HEK293 (cell line): ENCODE measurements around the gene STARD3.

Experiments used
- GLIS2 ChIP-seq: fragments of 450-650 bp; formaldehyde crosslinking; IDR thresholded peaks from 2 replicates; pipeline ENCODE4 v1.5.1; 2016; ENCODE audit warnings: missing biosample characterization, missing genetic modification characterization
- KLF8 ChIP-seq: fragments of 450-650 bp; formaldehyde crosslinking; IDR thresholded peaks from 2 replicates; pipeline ENCODE4 v1.5.1; 2016; ENCODE audit warnings: missing biosample characterization, missing genetic modification characterization
- MZF1 ChIP-seq: fragments of 450-650 bp; formaldehyde crosslinking; IDR thresholded peaks from 2 replicates; pipeline ENCODE4 v1.5.1; 2017; ENCODE audit warnings: missing biosample characterization, missing genetic modification characterization, borderline replicate concordance
- YY1 ChIP-seq: fragments of 450-650 bp; formaldehyde crosslinking; IDR thresholded peaks from 2 replicates; pipeline ENCODE4 v1.5.1; 2018; ENCODE audit warnings: missing biosample characterization, missing genetic modification characterization
- ZBTB20 ChIP-seq: fragments of 450-650 bp; formaldehyde crosslinking; IDR thresholded peaks from 2 replicates; pipeline ENCODE4 v1.5.1; 2016; ENCODE audit warnings: missing biosample characterization, missing genetic modification characterization
- ZNF121 ChIP-seq: fragments of 450-650 bp; formaldehyde crosslinking; IDR thresholded peaks from 2 replicates; pipeline ENCODE4 v1.5.1; 2016; ENCODE audit warnings: missing biosample characterization, missing genetic modification characterization
- ZNF16 ChIP-seq: fragments of 450-650 bp; formaldehyde crosslinking; IDR thresholded peaks from 2 replicates; pipeline ENCODE4 v1.5.1; 2016; ENCODE audit warnings: low read depth, missing biosample characterization, missing genetic modification characterization
- ZNF292 ChIP-seq: fragments of 450-650 bp; formaldehyde crosslinking; IDR thresholded peaks from 2 replicates; pipeline ENCODE4 v1.5.1; 2016; ENCODE audit warnings: low read depth, missing biosample characterization, missing genetic modification characterization, borderline replicate concordance
- ZNF473 ChIP-seq: fragments of 450-650 bp; formaldehyde crosslinking; IDR thresholded peaks from 2 replicates; pipeline ENCODE4 v1.5.1; 2017; ENCODE audit warnings: missing biosample characterization, missing genetic modification characterization
- ZNF610 ChIP-seq: fragments of 450-650 bp; formaldehyde crosslinking; IDR thresholded peaks from 2 replicates; pipeline ENCODE4 v1.5.1; 2016; ENCODE audit warnings: missing biosample characterization, missing genetic modification characterization, borderline replicate concordance
- ZNF658 ChIP-seq: fragments of 450-650 bp; formaldehyde crosslinking; IDR thresholded peaks from 2 replicates; pipeline ENCODE4; 2016; ENCODE audit warnings: missing biosample characterization, missing genetic modification characterization
- ZNF664 ChIP-seq: fragments of 450-650 bp; formaldehyde crosslinking; IDR thresholded peaks from 2 replicates; pipeline ENCODE4 v1.5.1; 2016; ENCODE audit warnings: missing biosample characterization, missing genetic modification characterization
- ZSCAN16 ChIP-seq: fragments of 450-650 bp; formaldehyde crosslinking; IDR thresholded peaks from 2 replicates; pipeline ENCODE4 v1.5.1; 2016; ENCODE audit warnings: missing biosample characterization, missing genetic modification characterization
- TF ChIP-seq, protein P1 (sequence below): fragments of 450-650 bp; formaldehyde crosslinking; IDR thresholded peaks from 2 replicates; pipeline ENCODE4 v1.5.1; 2016; ENCODE audit warnings: missing biosample characterization, missing genetic modification characterization
- TF ChIP-seq, protein P2 (sequence below): fragments of 450-650 bp; formaldehyde crosslinking; IDR thresholded peaks from 2 replicates; pipeline ENCODE4 v1.5.1; 2017; ENCODE audit warnings: missing biosample characterization, missing genetic modification characterization
- TF ChIP-seq, protein P3 (sequence below): fragments of 450-650 bp; formaldehyde crosslinking; IDR thresholded peaks from 2 replicates; pipeline ENCODE4 v1.5.1; 2016; ENCODE audit warnings: missing biosample characterization, missing genetic modification characterization
- TF ChIP-seq, protein P4 (sequence below): IDR thresholded peaks from 2 replicates; pipeline ENCODE4 v1.6.1; 2011; ENCODE audit warnings: mild to moderate bottlenecking, low read depth, low read length, borderline replicate concordance
- TF ChIP-seq, protein P5 (sequence below): fragments of 450-650 bp; formaldehyde crosslinking; conservative IDR thresholded peaks from 2 replicates; pipeline ENCODE4 v1.5.1; 2016; ENCODE audit warnings: low read depth, missing biosample characterization, missing genetic modification characterization
- TF ChIP-seq, protein P6 (sequence below): fragments of 450-650 bp; formaldehyde crosslinking; IDR thresholded peaks from 2 replicates; pipeline ENCODE4 v1.5.1; 2016; ENCODE audit warnings: missing biosample characterization, missing genetic modification characterization
- TF ChIP-seq, protein P7 (sequence below): fragments of 450-650 bp; formaldehyde crosslinking; IDR thresholded peaks from 2 replicates; pipeline ENCODE4 v1.5.1; 2016; ENCODE audit warnings: missing biosample characterization, missing genetic modification characterization
- TF ChIP-seq, protein P8 (sequence below): fragments of 450-650 bp; formaldehyde crosslinking; IDR thresholded peaks from 2 replicates; pipeline ENCODE4 v1.5.1; 2017; ENCODE audit warnings: missing biosample characterization, missing genetic modification characterization

Gene STARD3

DNA sequence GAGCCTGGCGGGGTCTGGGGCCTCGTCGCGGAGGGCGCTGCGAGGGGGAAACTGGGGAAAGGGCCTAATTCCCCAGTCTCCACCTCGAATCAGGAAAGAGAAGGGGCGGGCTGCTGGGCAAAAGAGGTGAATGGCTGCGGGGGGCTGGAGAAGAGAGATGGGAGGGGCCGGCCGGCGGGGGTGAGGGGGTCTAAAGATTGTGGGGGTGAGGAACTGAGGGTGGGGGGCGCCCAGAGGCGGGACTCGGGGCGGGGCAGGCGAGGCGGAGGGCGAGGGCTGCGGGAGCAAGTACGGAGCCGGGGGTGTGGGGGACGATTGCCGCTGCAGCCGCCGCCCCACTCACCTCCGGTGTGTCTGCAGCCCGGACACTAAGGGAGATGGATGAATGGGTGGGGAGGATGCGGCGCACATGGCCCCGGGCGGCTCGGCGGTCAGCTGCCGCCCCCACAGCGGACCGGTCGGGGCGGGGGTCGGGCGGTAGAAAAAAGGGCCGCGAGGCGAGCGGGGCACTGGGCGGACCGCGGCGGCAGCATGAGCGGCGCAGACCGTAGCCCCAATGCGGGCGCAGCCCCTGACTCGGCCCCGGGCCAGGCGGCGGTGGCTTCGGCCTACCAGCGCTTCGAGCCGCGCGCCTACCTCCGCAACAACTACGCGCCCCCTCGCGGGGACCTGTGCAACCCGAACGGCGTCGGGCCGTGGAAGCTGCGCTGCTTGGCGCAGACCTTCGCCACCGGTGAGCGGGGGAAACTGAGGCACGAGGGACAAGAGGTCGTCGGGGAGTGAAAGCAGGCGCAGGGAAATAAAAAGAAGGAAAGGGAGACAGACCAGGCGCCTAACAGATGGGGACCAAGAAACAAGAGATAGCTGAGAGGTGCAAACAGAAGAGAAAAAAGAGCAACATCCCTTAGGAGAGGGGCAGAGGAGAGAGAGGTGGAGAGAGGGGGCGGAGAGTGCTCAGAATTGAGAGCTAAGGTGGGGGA, 31.3 kb downstream of the STARD3 start, which contains the start of gene PNMT (continued):
- TF ChIP-seq, protein P1, sequence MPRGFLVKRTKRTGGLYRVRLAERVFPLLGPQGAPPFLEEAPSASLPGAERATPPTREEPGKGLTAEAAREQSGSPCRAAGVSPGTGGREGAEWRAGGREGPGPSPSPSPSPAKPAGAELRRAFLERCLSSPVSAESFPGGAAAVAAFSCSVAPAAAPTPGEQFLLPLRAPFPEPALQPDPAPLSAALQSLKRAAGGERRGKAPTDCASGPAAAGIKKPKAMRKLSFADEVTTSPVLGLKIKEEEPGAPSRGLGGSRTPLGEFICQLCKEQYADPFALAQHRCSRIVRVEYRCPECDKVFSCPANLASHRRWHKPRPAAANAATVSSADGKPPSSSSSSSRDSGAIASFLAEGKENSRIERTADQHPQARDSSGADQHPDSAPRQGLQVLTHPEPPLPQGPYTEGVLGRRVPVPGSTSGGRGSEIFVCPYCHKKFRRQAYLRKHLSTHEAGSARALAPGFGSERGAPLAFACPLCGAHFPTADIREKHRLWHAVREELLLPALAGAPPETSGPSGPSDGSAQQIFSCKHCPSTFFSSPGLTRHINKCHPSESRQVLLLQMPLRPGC (tag by site-specific recombination) = no peak
- peak; percentile 63 for TF ChIP-seq KLF8 (tag by site-specific recombination)
- TF ChIP-seq, protein P2, sequence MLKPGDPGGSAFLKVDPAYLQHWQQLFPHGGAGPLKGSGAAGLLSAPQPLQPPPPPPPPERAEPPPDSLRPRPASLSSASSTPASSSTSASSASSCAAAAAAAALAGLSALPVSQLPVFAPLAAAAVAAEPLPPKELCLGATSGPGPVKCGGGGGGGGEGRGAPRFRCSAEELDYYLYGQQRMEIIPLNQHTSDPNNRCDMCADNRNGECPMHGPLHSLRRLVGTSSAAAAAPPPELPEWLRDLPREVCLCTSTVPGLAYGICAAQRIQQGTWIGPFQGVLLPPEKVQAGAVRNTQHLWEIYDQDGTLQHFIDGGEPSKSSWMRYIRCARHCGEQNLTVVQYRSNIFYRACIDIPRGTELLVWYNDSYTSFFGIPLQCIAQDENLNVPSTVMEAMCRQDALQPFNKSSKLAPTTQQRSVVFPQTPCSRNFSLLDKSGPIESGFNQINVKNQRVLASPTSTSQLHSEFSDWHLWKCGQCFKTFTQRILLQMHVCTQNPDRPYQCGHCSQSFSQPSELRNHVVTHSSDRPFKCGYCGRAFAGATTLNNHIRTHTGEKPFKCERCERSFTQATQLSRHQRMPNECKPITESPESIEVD (tag by site-specific recombination) = no peak
- TF ChIP-seq ZNF473 (tag by site-specific recombination) = no peak
- TF ChIP-seq ZNF610 (tag by site-specific recombination) = 0 out of 2 replicates have a peak, but pooled peaks have one; percentile 27
- TF ChIP-seq, protein P3, sequence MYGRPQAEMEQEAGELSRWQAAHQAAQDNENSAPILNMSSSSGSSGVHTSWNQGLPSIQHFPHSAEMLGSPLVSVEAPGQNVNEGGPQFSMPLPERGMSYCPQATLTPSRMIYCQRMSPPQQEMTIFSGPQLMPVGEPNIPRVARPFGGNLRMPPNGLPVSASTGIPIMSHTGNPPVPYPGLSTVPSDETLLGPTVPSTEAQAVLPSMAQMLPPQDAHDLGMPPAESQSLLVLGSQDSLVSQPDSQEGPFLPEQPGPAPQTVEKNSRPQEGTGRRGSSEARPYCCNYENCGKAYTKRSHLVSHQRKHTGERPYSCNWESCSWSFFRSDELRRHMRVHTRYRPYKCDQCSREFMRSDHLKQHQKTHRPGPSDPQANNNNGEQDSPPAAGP (tag by site-specific recombination) = no peak
- TF ChIP-seq, protein P4, sequence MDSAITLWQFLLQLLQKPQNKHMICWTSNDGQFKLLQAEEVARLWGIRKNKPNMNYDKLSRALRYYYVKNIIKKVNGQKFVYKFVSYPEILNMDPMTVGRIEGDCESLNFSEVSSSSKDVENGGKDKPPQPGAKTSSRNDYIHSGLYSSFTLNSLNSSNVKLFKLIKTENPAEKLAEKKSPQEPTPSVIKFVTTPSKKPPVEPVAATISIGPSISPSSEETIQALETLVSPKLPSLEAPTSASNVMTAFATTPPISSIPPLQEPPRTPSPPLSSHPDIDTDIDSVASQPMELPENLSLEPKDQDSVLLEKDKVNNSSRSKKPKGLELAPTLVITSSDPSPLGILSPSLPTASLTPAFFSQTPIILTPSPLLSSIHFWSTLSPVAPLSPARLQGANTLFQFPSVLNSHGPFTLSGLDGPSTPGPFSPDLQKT = no peak
- TF ChIP-seq, protein P5, sequence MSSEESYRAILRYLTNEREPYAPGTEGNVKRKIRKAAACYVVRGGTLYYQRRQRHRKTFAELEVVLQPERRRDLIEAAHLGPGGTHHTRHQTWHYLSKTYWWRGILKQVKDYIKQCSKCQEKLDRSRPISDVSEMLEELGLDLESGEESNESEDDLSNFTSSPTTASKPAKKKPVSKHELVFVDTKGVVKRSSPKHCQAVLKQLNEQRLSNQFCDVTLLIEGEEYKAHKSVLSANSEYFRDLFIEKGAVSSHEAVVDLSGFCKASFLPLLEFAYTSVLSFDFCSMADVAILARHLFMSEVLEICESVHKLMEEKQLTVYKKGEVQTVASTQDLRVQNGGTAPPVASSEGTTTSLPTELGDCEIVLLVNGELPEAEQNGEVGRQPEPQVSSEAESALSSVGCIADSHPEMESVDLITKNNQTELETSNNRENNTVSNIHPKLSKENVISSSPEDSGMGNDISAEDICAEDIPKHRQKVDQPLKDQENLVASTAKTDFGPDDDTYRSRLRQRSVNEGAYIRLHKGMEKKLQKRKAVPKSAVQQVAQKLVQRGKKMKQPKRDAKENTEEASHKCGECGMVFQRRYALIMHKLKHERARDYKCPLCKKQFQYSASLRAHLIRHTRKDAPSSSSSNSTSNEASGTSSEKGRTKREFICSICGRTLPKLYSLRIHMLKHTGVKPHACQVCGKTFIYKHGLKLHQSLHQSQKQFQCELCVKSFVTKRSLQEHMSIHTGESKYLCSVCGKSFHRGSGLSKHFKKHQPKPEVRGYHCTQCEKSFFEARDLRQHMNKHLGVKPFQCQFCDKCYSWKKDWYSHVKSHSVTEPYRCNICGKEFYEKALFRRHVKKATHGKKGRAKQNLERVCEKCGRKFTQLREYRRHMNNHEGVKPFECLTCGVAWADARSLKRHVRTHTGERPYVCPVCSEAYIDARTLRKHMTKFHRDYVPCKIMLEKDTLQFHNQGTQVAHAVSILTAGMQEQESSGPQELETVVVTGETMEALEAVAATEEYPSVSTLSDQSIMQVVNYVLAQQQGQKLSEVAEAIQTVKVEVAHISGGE = no peak
- TF ChIP-seq, protein P6, sequence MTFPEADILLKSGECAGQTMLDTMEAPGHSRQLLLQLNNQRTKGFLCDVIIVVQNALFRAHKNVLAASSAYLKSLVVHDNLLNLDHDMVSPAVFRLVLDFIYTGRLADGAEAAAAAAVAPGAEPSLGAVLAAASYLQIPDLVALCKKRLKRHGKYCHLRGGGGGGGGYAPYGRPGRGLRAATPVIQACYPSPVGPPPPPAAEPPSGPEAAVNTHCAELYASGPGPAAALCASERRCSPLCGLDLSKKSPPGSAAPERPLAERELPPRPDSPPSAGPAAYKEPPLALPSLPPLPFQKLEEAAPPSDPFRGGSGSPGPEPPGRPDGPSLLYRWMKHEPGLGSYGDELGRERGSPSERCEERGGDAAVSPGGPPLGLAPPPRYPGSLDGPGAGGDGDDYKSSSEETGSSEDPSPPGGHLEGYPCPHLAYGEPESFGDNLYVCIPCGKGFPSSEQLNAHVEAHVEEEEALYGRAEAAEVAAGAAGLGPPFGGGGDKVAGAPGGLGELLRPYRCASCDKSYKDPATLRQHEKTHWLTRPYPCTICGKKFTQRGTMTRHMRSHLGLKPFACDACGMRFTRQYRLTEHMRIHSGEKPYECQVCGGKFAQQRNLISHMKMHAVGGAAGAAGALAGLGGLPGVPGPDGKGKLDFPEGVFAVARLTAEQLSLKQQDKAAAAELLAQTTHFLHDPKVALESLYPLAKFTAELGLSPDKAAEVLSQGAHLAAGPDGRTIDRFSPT (tag by site-specific recombination) = peak; percentile 51; the same call in 1 of the 2 replicates
- TF ChIP-seq MZF1 = peak; percentile 45; the same call in 1 of the 2 replicates
- TF ChIP-seq YY1 (tag by site-specific recombination) = peak; percentile 67; the same call in 1 of the 2 replicates
- no peak for TF ChIP-seq ZNF658 (tag by site-specific recombination)
- no peak for TF ChIP-seq ZNF16 (tag by site-specific recombination)
- no peak for TF ChIP-seq ZSCAN16
- TF ChIP-seq GLIS2 (tag by site-specific recombination) = peak; percentile 70; the same call in 1 of the 2 replicates
- TF ChIP-seq ZBTB20 (tag by site-specific recombination) = peak; percentile 92
- TF ChIP-seq, protein P7, sequence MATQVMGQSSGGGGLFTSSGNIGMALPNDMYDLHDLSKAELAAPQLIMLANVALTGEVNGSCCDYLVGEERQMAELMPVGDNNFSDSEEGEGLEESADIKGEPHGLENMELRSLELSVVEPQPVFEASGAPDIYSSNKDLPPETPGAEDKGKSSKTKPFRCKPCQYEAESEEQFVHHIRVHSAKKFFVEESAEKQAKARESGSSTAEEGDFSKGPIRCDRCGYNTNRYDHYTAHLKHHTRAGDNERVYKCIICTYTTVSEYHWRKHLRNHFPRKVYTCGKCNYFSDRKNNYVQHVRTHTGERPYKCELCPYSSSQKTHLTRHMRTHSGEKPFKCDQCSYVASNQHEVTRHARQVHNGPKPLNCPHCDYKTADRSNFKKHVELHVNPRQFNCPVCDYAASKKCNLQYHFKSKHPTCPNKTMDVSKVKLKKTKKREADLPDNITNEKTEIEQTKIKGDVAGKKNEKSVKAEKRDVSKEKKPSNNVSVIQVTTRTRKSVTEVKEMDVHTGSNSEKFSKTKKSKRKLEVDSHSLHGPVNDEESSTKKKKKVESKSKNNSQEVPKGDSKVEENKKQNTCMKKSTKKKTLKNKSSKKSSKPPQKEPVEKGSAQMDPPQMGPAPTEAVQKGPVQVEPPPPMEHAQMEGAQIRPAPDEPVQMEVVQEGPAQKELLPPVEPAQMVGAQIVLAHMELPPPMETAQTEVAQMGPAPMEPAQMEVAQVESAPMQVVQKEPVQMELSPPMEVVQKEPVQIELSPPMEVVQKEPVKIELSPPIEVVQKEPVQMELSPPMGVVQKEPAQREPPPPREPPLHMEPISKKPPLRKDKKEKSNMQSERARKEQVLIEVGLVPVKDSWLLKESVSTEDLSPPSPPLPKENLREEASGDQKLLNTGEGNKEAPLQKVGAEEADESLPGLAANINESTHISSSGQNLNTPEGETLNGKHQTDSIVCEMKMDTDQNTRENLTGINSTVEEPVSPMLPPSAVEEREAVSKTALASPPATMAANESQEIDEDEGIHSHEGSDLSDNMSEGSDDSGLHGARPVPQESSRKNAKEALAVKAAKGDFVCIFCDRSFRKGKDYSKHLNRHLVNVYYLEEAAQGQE (tag by site-specific recombination) = no peak
- TF ChIP-seq ZNF664 (tag by site-specific recombination) = no peak
- TF ChIP-seq ZNF292 (tag by site-specific recombination) = no peak
- TF ChIP-seq ZNF121 (tag by site-specific recombination) = no peak; the same call in 1 of the 2 replicates
- TF ChIP-seq, protein P8, sequence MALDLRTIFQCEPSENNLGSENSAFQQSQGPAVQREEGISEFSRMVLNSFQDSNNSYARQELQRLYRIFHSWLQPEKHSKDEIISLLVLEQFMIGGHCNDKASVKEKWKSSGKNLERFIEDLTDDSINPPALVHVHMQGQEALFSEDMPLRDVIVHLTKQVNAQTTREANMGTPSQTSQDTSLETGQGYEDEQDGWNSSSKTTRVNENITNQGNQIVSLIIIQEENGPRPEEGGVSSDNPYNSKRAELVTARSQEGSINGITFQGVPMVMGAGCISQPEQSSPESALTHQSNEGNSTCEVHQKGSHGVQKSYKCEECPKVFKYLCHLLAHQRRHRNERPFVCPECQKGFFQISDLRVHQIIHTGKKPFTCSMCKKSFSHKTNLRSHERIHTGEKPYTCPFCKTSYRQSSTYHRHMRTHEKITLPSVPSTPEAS (tag by site-specific recombination) = no peak
